IMR-90 (cell line): ENCODE data around the gene C4B. TPM values are rescaled to one million over a fixed set of nuclear protein-coding genes. Genes with fewer than 3 reads are reported as not detected.

ENCODE experiments used
- ATAC-seq: fragments of 200-7000 bp; cut with Tn5 transposase; 2 replicates; pipeline ENCODE4 v1.9.1; 2020; ENCODE audit warnings: low read depth, mild to moderate bottlenecking, moderate library complexity
- BruUV-seq: library from RNA; stranded (reverse); fragments of 400-500 nt; replicated peaks from 2 replicates; lab custom pipeline; 2021; lab: Mats Ljungman, UMichigan
- CTCF ChIA-PET: fragments of 300-600 bp; formaldehyde crosslinking; extraction: SDS; loops from one replicate; lab custom pipeline; 2021; ENCODE audit warnings: antibody characterized with exemption; lab: Yijun Ruan, JAX
- POLR2A ChIA-PET: fragments of 300-600 bp; sonication (Branson Sonifier 250); formaldehyde crosslinking; loops from one replicate; lab custom pipeline; 2022; ENCODE audit warnings: antibody characterized with exemption; ENCODE audit not compliant: unreplicated experiment; lab: Charles Lee
- DNase-seq: peaks from one replicate; pipeline ENCODE4 v3.0.0; 2013
- H2AFZ ChIP-seq: replicated peaks from 2 replicates; pipeline ENCODE3; 2013; ENCODE audit warnings: low read length, mild to moderate bottlenecking; ENCODE audit not compliant: poor library complexity
- H2AK5ac ChIP-seq: 2 replicates; pipeline ENCODE4 v1.6.1; 2013; ENCODE audit warnings: low read depth, low read length, inconsistent platforms
- H2AK9ac ChIP-seq: replicated peaks from 2 replicates; pipeline ENCODE3; 2013; ENCODE audit warnings: mild to moderate bottlenecking, low read depth, low read length, moderate library complexity; ENCODE audit not compliant: poor library complexity
- H2BK120ac ChIP-seq: 2 replicates; pipeline ENCODE4 v1.6.1; 2013; ENCODE audit warnings: low read depth, low read length, inconsistent platforms
- H2BK15ac ChIP-seq: 3 replicates; pipeline ENCODE4 v1.6.1; 2013; ENCODE audit warnings: low read depth, low read length, inconsistent platforms
- H2BK20ac ChIP-seq: 2 replicates; pipeline ENCODE4 v1.6.1; 2013; ENCODE audit warnings: low read depth, mild to moderate bottlenecking, inconsistent platforms, low read length, moderate library complexity
- H2BK5ac ChIP-seq: 2 replicates; pipeline ENCODE4 v1.6.1; 2013; ENCODE audit warnings: mild to moderate bottlenecking, low read depth, low read length, inconsistent platforms; ENCODE audit not compliant: poor library complexity, severe bottlenecking
- H3K14ac ChIP-seq: replicated peaks from 2 replicates; pipeline ENCODE4 v1.6.1; 2013; ENCODE audit warnings: low read depth, low read length, inconsistent platforms
- H3K18ac ChIP-seq: 2 replicates; pipeline ENCODE4 v1.6.1; 2013; ENCODE audit warnings: low read depth, low read length, control low read depth
- H3K23ac ChIP-seq: 2 replicates; pipeline ENCODE4 v1.6.1; 2013; ENCODE audit warnings: low read depth, low read length, inconsistent platforms
- H3K27ac ChIP-seq: 2 replicates; pipeline ENCODE4 v1.5.1; 2013; ENCODE audit warnings: mild to moderate bottlenecking, control low read depth, low read length; ENCODE audit not compliant: insufficient read depth
- H3K27me3 ChIP-seq: 2 replicates; pipeline ENCODE4 v1.6.1; 2013; ENCODE audit warnings: low read length; ENCODE audit not compliant: control insufficient read depth, insufficient read depth
- H3K36me3 ChIP-seq: 2 replicates; pipeline ENCODE4 v1.6.1; 2013; ENCODE audit warnings: low read length, mixed read lengths; ENCODE audit not compliant: control insufficient read depth, insufficient read depth
- H3K4ac ChIP-seq: 2 replicates; pipeline ENCODE4 v1.6.1; 2013; ENCODE audit warnings: low read depth, low read length, inconsistent platforms
- H3K4me1 ChIP-seq: 2 replicates; pipeline ENCODE4 v1.6.1; 2013; ENCODE audit warnings: low read length, mixed read lengths; ENCODE audit not compliant: control insufficient read depth, insufficient read depth
- H3K4me2 ChIP-seq: 2 replicates; pipeline ENCODE4 v1.6.1; 2013; ENCODE audit warnings: low read depth, mild to moderate bottlenecking, control low read depth, low read length, moderate library complexity
- H3K4me3 ChIP-seq: 2 replicates; pipeline ENCODE4 v1.5.1; 2013; ENCODE audit warnings: low read depth, mild to moderate bottlenecking, control low read depth, low read length, moderate library complexity; ENCODE audit not compliant: insufficient read depth
- H3K56ac ChIP-seq: 2 replicates; pipeline ENCODE4 v1.6.1; 2013; ENCODE audit warnings: low read length, inconsistent platforms; ENCODE audit not compliant: insufficient read depth; ENCODE audit errors: extremely low read depth
- H3K79me1 ChIP-seq, 2 experiments: 2 replicates each; pipeline ENCODE4 v1.6.1; 2013; ENCODE audit warnings: low read length in 2 of 2, inconsistent platforms in 1 of 2, low read depth in 1 of 2
- H3K9ac ChIP-seq: 2 replicates; pipeline ENCODE4 v1.6.1; 2013; ENCODE audit warnings: low read depth, low read length, control low read depth
- H3K9me1 ChIP-seq: 2 replicates; pipeline ENCODE4 v1.6.1; 2013; ENCODE audit warnings: low read length, inconsistent platforms; ENCODE audit not compliant: insufficient read depth
- H3K9me3 ChIP-seq: 2 replicates; pipeline ENCODE4 v1.6.1; 2013; ENCODE audit warnings: low read length; ENCODE audit not compliant: control insufficient read depth, insufficient read depth
- H4K20me1 ChIP-seq: 2 replicates; pipeline ENCODE4 v1.6.1; 2013; ENCODE audit warnings: low read length, inconsistent platforms; ENCODE audit not compliant: insufficient read depth
- H4K5ac ChIP-seq: 2 replicates; pipeline ENCODE4 v1.6.1; 2013; ENCODE audit warnings: mild to moderate bottlenecking, low read depth, low read length, control low read depth
- H4K8ac ChIP-seq, 2 experiments: 2 replicates each; pipeline ENCODE4 v1.6.1; 2013; ENCODE audit warnings: low read depth in 2 of 2, low read length in 2 of 2, control low read depth in 1 of 2, inconsistent platforms in 1 of 2
- H4K91ac ChIP-seq: 2 replicates; pipeline ENCODE4 v1.6.1; 2013; ENCODE audit warnings: low read depth, low read length, inconsistent platforms; ENCODE audit not compliant: insufficient read depth
- CHD1 ChIP-seq: IDR thresholded peaks from 2 replicates; pipeline ENCODE4 v1.6.1; 2012; ENCODE audit warnings: low read depth, low read length, improper control_type of control experiment
- NFE2L2 ChIP-seq: fragments of 150-350 bp; IDR thresholded peaks from 2 replicates; pipeline ENCODE4 v1.6.1; 2016; ENCODE audit warnings: low read depth, mild to moderate bottlenecking, low read length
- POLR2A ChIP-seq: IDR thresholded peaks from 2 replicates; pipeline ENCODE4 v1.6.1; 2012; ENCODE audit warnings: mild to moderate bottlenecking, low read depth, low read length
- WGBS, 2 experiments: methylation state at CpG; one replicate each; pipeline versions ENCODE4 v1.1.5 to v1.1.7; 2013; ENCODE audit warnings: missing lambda C conversion rate in 2 of 2; ENCODE audit not compliant: insufficient read length in 1 of 2; ENCODE audit errors: extremely low coverage in 2 of 2; 5-methylcytosine and 5-hydroxymethylcytosine counted together
- dilution Hi-C: fragments of 300-500 bp; cut with HindIII; formaldehyde crosslinking; loops from one replicate; pipeline ENCODE4 v1.14.3; 2018; ENCODE audit warnings: low sequenced_read_pairs; ENCODE audit not compliant: unreplicated experiment
- in situ Hi-C: fragments of 300-500 bp; cut with MboI; formaldehyde crosslinking; loops from 3 replicates; pipeline ENCODE4 v1.14.3; 2019; ENCODE audit warnings: low sequenced_read_pairs, inconsistent platforms, mixed read lengths
- intact Hi-C: fragments of 100-400 bp; cut with micrococcal nuclease; formaldehyde crosslinking; loops from 2 replicates; pipeline ENCODE4 v1.10.0; 2022
- polyA plus RNA-seq, 3 experiments: library from polyadenylated mRNA; depleted of rRNA; stranded (reverse); fragments of >200 nt; gene quantifications; 2 replicates each; pipeline ENCODE4 v1.2.3, GENCODE V29; 2012; ENCODE audit warnings: low replicate concordance in 1 of 3
- total RNA-seq: library from RNA; depleted of rRNA; stranded (reverse); fragments of >200 nt; gene quantifications from 2 replicates; pipeline ENCODE4 v1.2.3, GENCODE V29; 2012

C4B gene
- total and polyA plus RNA-seq, 2 of the 4 experiments (the other 2 are of a cell fraction): 0.54 to 4.2 TPM

DNA sequence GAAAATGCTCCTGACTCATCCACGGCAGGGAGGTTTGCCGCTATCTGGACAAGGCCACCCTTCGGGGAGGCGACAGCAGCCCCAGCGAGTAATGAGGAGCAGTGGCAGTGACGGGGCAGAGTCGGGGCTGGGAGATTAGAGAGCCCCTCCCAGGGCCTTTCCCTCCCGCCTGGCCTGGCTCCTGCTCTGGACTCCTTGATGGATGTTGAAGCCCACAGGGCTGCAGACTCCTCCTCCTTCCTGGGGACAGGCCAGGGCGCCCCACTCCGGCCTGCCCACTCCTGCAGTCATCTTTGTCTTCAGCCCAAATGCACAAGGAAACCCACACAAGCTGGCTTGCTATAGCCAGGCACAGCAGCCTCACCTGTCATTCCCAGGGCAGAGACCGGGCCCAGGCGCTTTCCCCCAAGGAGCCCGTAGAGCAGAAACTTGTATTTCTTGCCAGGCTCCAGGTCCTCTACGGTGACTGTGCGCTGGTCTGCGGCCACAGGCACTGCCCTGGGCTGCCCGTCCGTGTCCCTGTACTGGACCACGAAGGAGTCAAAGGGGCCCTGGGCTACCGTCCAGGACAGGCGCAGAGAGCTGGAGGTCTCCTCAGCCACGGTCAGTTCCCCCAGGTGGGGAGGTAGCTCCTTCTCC is 31.3 kb downstream of the C4B start:
- BruUV-seq: no TSS peak
- TF ChIP-seq POLR2A (no peak), NFE2L2 (no peak), CHD1 (no peak)
- WGBS, 2 experiments: 69% methylated on average over 8 of the region's 22 CpGs; no CpG with 5 or more reads in 1 of the 2 experiments

More for the DNA sequence above, 31.3 kb downstream of the C4B start:
- Histone ChIP-seq H3K9me1 (peaks cover 7% of the 10 kb centered on the region; the same call in 1 of the 2 replicates), H2AFZ (peak overlapping the region; percentile 14), H3K18ac (no peak overlapping the region), H2BK20ac (no peak overlapping the region), H4K20me1 (no peaks in the 10 kb centered on the region), H4K5ac (no peak overlapping the region), H3K4me2 (no peak overlapping the region), H3K23ac (no peak overlapping the region), H4K8ac (no peak overlapping the region), H2BK120ac (no peak overlapping the region), H3K4me1 (peaks cover 16% of the 10 kb centered on the region; the same call in 1 of the 2 replicates), H3K9ac (no peak overlapping the region), H3K56ac (no peak overlapping the region), H3K79me1 (no peaks in the 10 kb centered on the region), H3K27ac (no peak overlapping the region), H3K9me3 (no peaks in the 10 kb centered on the region), H3K4me3 (no peak overlapping the region), H4K91ac (no peak overlapping the region), H2BK5ac (no peak overlapping the region), H2AK9ac (peak overlapping the region; percentile 67), H2AK5ac (no peak overlapping the region), H3K27me3 (peaks cover 5% of the 10 kb centered on the region), H3K36me3 (no peaks in the 10 kb centered on the region), H3K4ac (no peak overlapping the region), H3K14ac (no peak overlapping the region), H2BK15ac (no peak overlapping the region)
- in situ Hi-C loops: no loop called here
- dilution Hi-C loops: no loop called here
- DNase-seq: no peak
- CTCF ChIA-PET: no interaction called here
- intact Hi-C loops: loop anchor here (10.0 kb wide), 1 partner anchor 109 kb away; the partner anchor contains the start of genes PPT2 and PRRT1
- no peak for ATAC-seq
- POLR2A ChIA-PET: no interaction called here
